CD4-positive, alpha-beta T cell (primary cell): ENCODE data around the gene NFIC. TPM values are rescaled to one million over a fixed set of nuclear protein-coding genes. Genes with fewer than 3 reads are reported as not detected.

ENCODE experiments used
- ATAC-seq: fragments of 200-7000 bp; cut with Tn5 transposase; one replicate; pipeline ENCODE4 v1.10.0; 2022; ENCODE audit warnings: mild to moderate bottlenecking; ENCODE audit not compliant: poor library complexity
- CTCF ChIA-PET: fragments of 350-600 bp; sonication (Branson Sonifier 250); formaldehyde crosslinking; loops from one replicate; lab custom pipeline; 2021; ENCODE audit warnings: antibody characterized with exemption, inconsistent platforms; lab: Charles Lee
- POLR2A ChIA-PET: fragments of 350-600 bp; sonication (Branson Sonifier 250); formaldehyde crosslinking; loops from one replicate; lab custom pipeline; 2021; ENCODE audit warnings: antibody characterized with exemption, inconsistent platforms; lab: Charles Lee
- DNase-seq, 14 experiments: peaks; one replicate each; pipeline ENCODE4 v3.0.0-alpha.2; 2013 to 2020; ENCODE audit warnings: mixed read lengths in 2 of 14
- H3K27ac ChIP-seq, 2 donors: one replicate each; pipeline versions ENCODE4 v1.5.1 to v1.7.0; 2013; ENCODE audit warnings: low read length in 2 of 2, low read depth in 1 of 2, mild to moderate bottlenecking in 1 of 2
- H3K27me3 ChIP-seq, 2 experiments: 1 replicate in 1 of 2; 2 replicates in 1 of 2; pipeline versions ENCODE4 v1.6.1 to v1.7.0; 2013; ENCODE audit warnings: low read length in 2 of 2, control low read depth in 1 of 2, mild to moderate bottlenecking in 1 of 2, moderate library complexity in 1 of 2; ENCODE audit not compliant: insufficient read depth in 2 of 2, control insufficient read depth in 1 of 2
- H3K36me3 ChIP-seq: one replicate; pipeline ENCODE4 v1.6.1; 2013; ENCODE audit warnings: low read length, control low read depth; ENCODE audit not compliant: insufficient read depth
- H3K4me1 ChIP-seq: one replicate; pipeline ENCODE4 v1.6.1; 2013; ENCODE audit warnings: low read length, control low read depth; ENCODE audit not compliant: insufficient read depth
- H3K4me3 ChIP-seq: one replicate; pipeline ENCODE4 v1.5.1; 2013; ENCODE audit warnings: mild to moderate bottlenecking, low read length, moderate library complexity
- H3K9me3 ChIP-seq, 2 experiments: 1 replicate in 1 of 2; 2 replicates in 1 of 2; pipeline versions ENCODE4 v1.6.1 to v1.7.0; 2013; ENCODE audit warnings: low read length in 2 of 2, mild to moderate bottlenecking in 2 of 2, control low read depth in 1 of 2, moderate library complexity in 1 of 2; ENCODE audit not compliant: control insufficient read depth in 1 of 2, insufficient read depth in 1 of 2
- H3K27ac Mint-ChIP-seq: one replicate; pipeline ENCODE4 v1.8.0; 2020; ENCODE audit warnings: mixed read lengths
- H3K27me3 Mint-ChIP-seq: one replicate; pipeline ENCODE4 v1.8.0; 2021; ENCODE audit warnings: mixed read lengths
- H3K36me3 Mint-ChIP-seq: one replicate; pipeline ENCODE4 v1.8.0; 2021; ENCODE audit warnings: low read depth, mixed read lengths
- H3K4me1 Mint-ChIP-seq: one replicate; pipeline ENCODE4 v1.8.0; 2021; ENCODE audit warnings: low read depth, mixed read lengths
- H3K4me3 Mint-ChIP-seq: one replicate; pipeline ENCODE4 v1.8.0; 2020; ENCODE audit warnings: mild to moderate bottlenecking, mixed read lengths
- H3K9me3 Mint-ChIP-seq: one replicate; pipeline ENCODE4 v1.8.0; 2020; ENCODE audit warnings: mixed read lengths
- CTCF ChIP-seq: fragments of 200-600 bp; IDR thresholded peaks from one replicate; pipeline ENCODE4 v1.8.0; 2022; ENCODE audit warnings: antibody characterized with exemption, mild to moderate bottlenecking
- intact Hi-C, 2 experiments: fragments of 100-400 bp; cut with DNase I in 1 of 2; cut with micrococcal nuclease in 1 of 2; formaldehyde crosslinking; loops; one replicate each; pipeline versions ENCODE4 v1.15.1 to v1.9.0; 2023 to 2025; cut with DNase I, micrococcal nuclease
- total RNA-seq, 174 experiments: library from RNA in 2 of 174; stranded (reverse) in 2 of 174; gene quantifications; one replicate each; pipeline ENCODE4 v1.2.3 and lab custom pipeline; 2021 to 2026

The NFIC gene
- total RNA-seq, 2 experiments from 2014 or later = 22.1 to 22.2 TPM

- Histone ChIP-seq H3K27ac (no peak overlapping the region), H3K27me3 (no peaks in the 10 kb centered on the region), H3K36me3 (peaks cover 2% of the 10 kb centered on the region), H3K4me1 (no peaks in the 10 kb centered on the region), H3K9me3 (no peaks in the 10 kb centered on the region), H3K4me3 (no peak overlapping the region)
- Mint-ChIP-seq H3K27me3 (no peaks in the 10 kb centered on the region), H3K27ac (no peak overlapping the region), H3K4me3 (no peak overlapping the region), H3K4me1 (no peaks in the 10 kb centered on the region), H3K36me3 (peaks cover 4% of the 10 kb centered on the region), H3K9me3 (no peaks in the 10 kb centered on the region)
- POLR2A ChIA-PET = no interaction called here
- intact Hi-C loops = no loop called here
- no peak for ATAC-seq
- CTCF ChIA-PET = no interaction called here
- TF ChIP-seq CTCF = no peak
- DNase-seq = no peak
These were observed 45.3 kb downstream of the NFIC start for GRCh38 chr19:3411636-3412035.

GRCh38 chr19:3412066-3412465, 45.7 kb downstream of the NFIC start:
- no peak overlapping the region for H3K27ac ChIP-seq
- TF ChIP-seq CTCF = no peak
- DNase-seq = no peak
- ChIA-PET POLR2A (no interaction called here), CTCF (no interaction called here)
- H3K4me1 ChIP-seq = no peaks in the 10 kb centered on the region
- intact Hi-C loops = no loop called here
- no peaks in the 10 kb centered on the region for H3K9me3 Mint-ChIP-seq
- peaks cover 4% of the 10 kb centered on the region for H3K36me3 Mint-ChIP-seq
- no peak for ATAC-seq
- no peaks in the 10 kb centered on the region for H3K27me3 Mint-ChIP-seq
- no peaks in the 10 kb centered on the region for H3K9me3 ChIP-seq
- H3K4me3 Mint-ChIP-seq = no peak overlapping the region
- H3K27me3 ChIP-seq = no peaks in the 10 kb centered on the region
- no peak overlapping the region for H3K27ac Mint-ChIP-seq
- peaks cover 2% of the 10 kb centered on the region for H3K36me3 ChIP-seq
- no peaks in the 10 kb centered on the region for H3K4me1 Mint-ChIP-seq
- no peak overlapping the region for H3K4me3 ChIP-seq

- peaks cover 4% of the 10 kb centered on the region for H3K36me3 Mint-ChIP-seq
- H3K4me1 ChIP-seq = no peaks in the 10 kb centered on the region
- no peak overlapping the region for H3K27ac ChIP-seq
- no peaks in the 10 kb centered on the region for H3K27me3 ChIP-seq
- no peaks in the 10 kb centered on the region for H3K27me3 Mint-ChIP-seq
- no peaks in the 10 kb centered on the region for H3K36me3 ChIP-seq
- POLR2A ChIA-PET = no interaction called here
- no peaks in the 10 kb centered on the region for H3K4me1 Mint-ChIP-seq
- H3K9me3 Mint-ChIP-seq = no peaks in the 10 kb centered on the region
- CTCF ChIA-PET = no interaction called here
- DNase-seq = no peak
- TF ChIP-seq CTCF = no peak
- H3K27ac Mint-ChIP-seq = no peak overlapping the region
- no peak overlapping the region for H3K4me3 ChIP-seq
- no peaks in the 10 kb centered on the region for H3K9me3 ChIP-seq
- intact Hi-C loops = no loop called here
- H3K4me3 Mint-ChIP-seq = no peak overlapping the region
- ATAC-seq = no peak
These were observed 47.5 kb downstream of the NFIC start for GRCh38 chr19:3413796-3414327.
